Measurements from ENCODE around the gene LRRC25.
A peak's percentile ranks its signal among the peaks of the same experiment; 100 is the strongest.

LRRC25 gene

DNA sequence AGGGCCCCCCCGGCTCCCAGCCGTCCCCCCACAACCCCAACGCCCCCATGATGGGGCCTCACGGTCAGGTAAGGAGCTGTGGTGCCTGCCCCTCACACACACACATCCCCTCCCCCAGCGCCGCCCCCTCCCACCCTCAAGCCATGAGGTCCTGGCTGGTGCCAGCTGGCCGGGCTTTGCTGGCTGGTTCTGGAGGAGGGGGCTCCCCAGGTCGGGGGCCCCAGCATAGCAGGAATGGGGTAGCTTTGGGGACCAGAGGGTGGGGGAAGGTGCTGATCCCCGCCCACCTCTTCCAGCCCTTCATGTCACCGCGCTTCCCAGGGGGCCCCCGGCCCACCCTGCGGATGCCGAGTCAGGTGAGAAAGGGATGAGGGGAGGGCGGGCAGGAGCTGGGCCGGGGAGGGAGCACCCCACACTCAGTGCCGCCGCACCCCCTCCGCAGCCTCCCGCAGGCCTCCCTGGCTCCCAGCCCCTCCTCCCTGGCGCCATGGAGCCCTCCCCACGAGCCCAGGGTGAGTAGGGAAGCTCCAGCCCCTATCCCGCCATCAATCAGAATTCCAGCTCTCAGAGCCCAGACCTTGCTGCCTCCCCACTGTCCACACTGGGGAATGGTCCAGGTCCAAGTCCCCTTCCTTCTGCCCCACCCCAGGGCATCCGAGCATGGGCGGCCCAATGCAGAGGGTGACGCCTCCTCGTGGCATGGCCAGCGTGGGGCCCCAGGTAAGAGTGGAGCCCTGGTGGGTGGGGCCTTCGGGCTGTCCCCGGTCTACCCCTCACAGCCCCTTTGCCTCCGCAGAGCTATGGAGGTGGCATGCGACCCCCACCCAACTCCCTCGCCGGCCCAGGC is 34.2 kb upstream of the LRRC25 start:
- DNase-seq (ENCODE audit: low read depth in 2 of 2): no peak
- TF ChIP-seq, protein P1, sequence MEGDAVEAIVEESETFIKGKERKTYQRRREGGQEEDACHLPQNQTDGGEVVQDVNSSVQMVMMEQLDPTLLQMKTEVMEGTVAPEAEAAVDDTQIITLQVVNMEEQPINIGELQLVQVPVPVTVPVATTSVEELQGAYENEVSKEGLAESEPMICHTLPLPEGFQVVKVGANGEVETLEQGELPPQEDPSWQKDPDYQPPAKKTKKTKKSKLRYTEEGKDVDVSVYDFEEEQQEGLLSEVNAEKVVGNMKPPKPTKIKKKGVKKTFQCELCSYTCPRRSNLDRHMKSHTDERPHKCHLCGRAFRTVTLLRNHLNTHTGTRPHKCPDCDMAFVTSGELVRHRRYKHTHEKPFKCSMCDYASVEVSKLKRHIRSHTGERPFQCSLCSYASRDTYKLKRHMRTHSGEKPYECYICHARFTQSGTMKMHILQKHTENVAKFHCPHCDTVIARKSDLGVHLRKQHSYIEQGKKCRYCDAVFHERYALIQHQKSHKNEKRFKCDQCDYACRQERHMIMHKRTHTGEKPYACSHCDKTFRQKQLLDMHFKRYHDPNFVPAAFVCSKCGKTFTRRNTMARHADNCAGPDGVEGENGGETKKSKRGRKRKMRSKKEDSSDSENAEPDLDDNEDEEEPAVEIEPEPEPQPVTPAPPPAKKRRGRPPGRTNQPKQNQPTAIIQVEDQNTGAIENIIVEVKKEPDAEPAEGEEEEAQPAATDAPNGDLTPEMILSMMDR (IDR thresholded peaks at IDR 0.05; ENCODE audit: low read depth, low read length): no peak
- H3K4me3 ChIP-seq (replicated peaks in 1 of 2; ENCODE audit: low read depth in 2 of 2, low read length in 2 of 2): no peak overlapping the region

GRCh38 chr19:18430417-18431144 is 33.2 kb upstream of the LRRC25 start:
- TF ChIP-seq, protein P1 (IDR thresholded peaks at IDR 0.05; ENCODE audit: low read depth, low read length): no peak
- DNase-seq (ENCODE audit: low read depth in 2 of 2): no peak
- H3K4me3 ChIP-seq (replicated peaks in 1 of 2; ENCODE audit: low read depth in 2 of 2, low read length in 2 of 2): no peak overlapping the region

DNA sequence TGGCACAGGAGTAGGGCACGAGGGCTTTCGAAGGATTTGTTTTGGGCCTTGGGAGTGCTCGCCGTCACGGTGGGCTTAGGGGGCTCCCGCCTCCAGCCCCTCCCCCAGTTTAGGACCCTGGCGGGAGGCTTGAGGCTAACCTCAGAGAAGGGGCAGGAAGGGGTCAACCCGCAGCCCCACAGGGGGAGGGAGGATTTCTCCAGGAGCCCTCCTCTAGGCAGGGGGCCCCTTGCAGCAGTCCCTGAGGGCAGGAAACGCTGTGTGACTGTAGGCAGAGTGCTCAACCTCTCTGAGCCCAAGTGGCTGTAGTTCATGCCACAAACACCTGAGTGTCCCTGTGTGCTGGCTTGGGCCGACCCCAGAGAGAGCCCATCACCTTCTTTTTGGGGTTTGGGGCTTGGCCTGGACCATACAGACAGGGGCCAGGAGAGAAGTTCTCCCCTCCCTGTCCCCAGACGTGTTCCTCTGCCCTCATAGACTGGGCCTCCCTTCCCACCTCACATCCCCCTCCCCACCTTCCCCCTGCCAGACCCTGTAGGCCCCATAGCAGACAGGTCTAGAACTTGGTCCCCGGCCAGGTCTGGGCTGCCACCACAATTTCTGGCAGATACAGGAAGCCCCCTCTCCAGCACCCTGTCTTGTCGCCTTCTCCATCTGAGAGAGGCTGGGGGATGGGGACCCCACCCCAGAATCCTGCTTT is 32.4 kb upstream of the LRRC25 start:
- DNase-seq (ENCODE audit: low read depth in 2 of 2): no peak
- no peak overlapping the region for H3K4me3 ChIP-seq (replicated peaks in 1 of 2; ENCODE audit: low read depth in 2 of 2, low read length in 2 of 2)

GRCh38 chr19:18428787-18429674 is 31.6 kb upstream of the LRRC25 start:
- TF ChIP-seq, protein P1 (IDR thresholded peaks at IDR 0.05; ENCODE audit: low read depth, low read length): no peak
- DNase-seq (ENCODE audit: low read depth in 2 of 2): peak; percentile 79 to 81
- H3K4me3 ChIP-seq (replicated peaks in 1 of 2; ENCODE audit: low read depth in 2 of 2, low read length in 2 of 2): peak overlapping the region in 1 of 2 donors; percentile 35

More for the DNA sequence above, 32.4 kb upstream of the LRRC25 start:
- TF ChIP-seq, protein P1 (IDR thresholded peaks at IDR 0.05; ENCODE audit: low read depth, low read length): no peak

- H3K4me3 ChIP-seq (replicated peaks in 1 of 2; ENCODE audit: low read depth in 2 of 2, low read length in 2 of 2): no peak overlapping the region
- TF ChIP-seq, protein P1 (IDR thresholded peaks at IDR 0.05; ENCODE audit: low read depth, low read length): no peak
- no peak for DNase-seq (ENCODE audit: low read depth in 2 of 2)
These were observed 30.9 kb upstream of the LRRC25 start for GRCh38 chr19:18428173-18428786.

Measured in cardiac fibroblast (primary cell).